Prostate gland (tissue), 2 donors: ENCODE results near the gene FMO4. TPM values are rescaled to one million over a fixed set of nuclear protein-coding genes. Genes with fewer than 3 reads are reported as not detected.
"Not testable (repeated sequence)": the region's sequence is repeated elsewhere in the genome, so short reads cannot be mapped to it uniquely, and the experiment has no call there.

ENCODE experiments used
- DNase-seq: peaks from one replicate; pipeline ENCODE4 v3.0.0-alpha.2; 2019; ENCODE audit warnings: low spot score
- H3K27ac ChIP-seq, 2 donors: fragments of 200-600 bp; sonication (generic); 2 replicates each; pipeline ENCODE4 v1.5.1; 2017 to 2019
- H3K27me3 ChIP-seq: fragments of 200-600 bp; sonication (generic); replicated peaks from 2 replicates; pipeline ENCODE4 v1.5.1; 2019; ENCODE audit not compliant: insufficient read depth
- H3K36me3 ChIP-seq, 2 donors: fragments of 200-600 bp; sonication (generic); 1 replicate in 1 of 2; 2 replicates in 1 of 2; pipeline versions ENCODE4 v1.5.1 to v1.8.1; 2017 to 2019
- H3K4me1 ChIP-seq: fragments of 200-600 bp; sonication (generic); replicated peaks from 2 replicates; pipeline ENCODE4 v1.5.1; 2019
- H3K4me3 ChIP-seq, 2 donors: fragments of 200-600 bp; sonication (generic); 2 replicates each; pipeline ENCODE4 v1.5.1; 2017 to 2019
- H3K9me3 ChIP-seq: fragments of 200-600 bp; sonication (generic); 2 replicates; pipeline ENCODE4 v1.5.1; 2017
- POLR2A ChIP-seq: fragments of 450-650 bp; IDR thresholded peaks from one replicate; pipeline ENCODE4 v1.6.1; 2016; ENCODE audit warnings: antibody characterized with exemption, mild to moderate bottlenecking
- POLR2AphosphoS5 ChIP-seq: sonication (generic); formaldehyde crosslinking; IDR thresholded peaks from one replicate; pipeline ENCODE4 v1.6.1; 2017; ENCODE audit warnings: antibody characterized with exemption
- WGBS: methylation state at CpG from one replicate; pipeline ENCODE4 v1.1.5; 2018; 5-methylcytosine and 5-hydroxymethylcytosine counted together
- intact Hi-C: fragments of 100-400 bp; cut with DNase I; formaldehyde crosslinking; loops from one replicate; pipeline ENCODE4 v1.14.2; 2022
- small RNA-seq, 2 donors: library from RNA; depleted of rRNA; stranded (forward); fragments of <200 nt; gene quantifications; one replicate each; pipeline ENCODE3, GENCODE V24; 2016
- total RNA-seq, 2 donors: library from RNA; depleted of rRNA; stranded (reverse); fragments of >200 nt; gene quantifications; one replicate each; pipeline ENCODE4 v1.1.0, GENCODE V29; 2016
- TF ChIP-seq, protein P1 (sequence below), 4 experiments: fragments of 200-600 bp in 2 of 4; fragments of 450-650 bp in 2 of 4; sonication (generic) in 2 of 4; IDR thresholded peaks; 1 replicate in 3 of 4; 2 replicates in 1 of 4; pipeline ENCODE4 v1.5.1; 2016 to 2019; ENCODE audit warnings: antibody characterized with exemption in 4 of 4, mild to moderate bottlenecking in 2 of 4, moderate library complexity in 2 of 4

FMO4 gene
- total RNA-seq, 2 donors from 2014 or later = 6.7 to 7.1 TPM

DNA sequence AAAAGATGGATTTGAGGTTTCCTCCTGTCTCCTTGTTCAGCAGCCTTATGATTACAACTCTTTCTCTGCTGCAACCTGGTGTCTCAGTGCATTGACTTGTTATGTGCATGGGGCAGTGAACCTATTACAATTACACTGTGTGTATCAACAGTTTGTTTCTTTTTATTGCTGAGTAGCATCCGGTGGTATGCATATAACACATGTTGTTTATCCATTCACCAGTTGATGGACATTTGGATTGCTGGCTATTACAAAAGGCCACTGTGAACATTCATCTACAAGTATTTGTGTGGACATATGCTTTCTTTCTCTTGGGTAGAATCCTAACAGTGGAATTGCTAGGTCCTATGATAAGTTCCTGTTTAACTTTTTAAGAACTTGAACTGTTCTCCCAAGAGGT, 65.9 kb downstream of the FMO4 start:
- intact Hi-C loops = no loop called here
- H3K27me3 ChIP-seq = no peaks in the 10 kb centered on the region
- WGBS = 92% methylated on average over 1 of the region's 1 CpG
- no peaks in the 10 kb centered on the region for H3K36me3 ChIP-seq
- TF ChIP-seq POLR2A = no peak
- TF ChIP-seq, protein P1, sequence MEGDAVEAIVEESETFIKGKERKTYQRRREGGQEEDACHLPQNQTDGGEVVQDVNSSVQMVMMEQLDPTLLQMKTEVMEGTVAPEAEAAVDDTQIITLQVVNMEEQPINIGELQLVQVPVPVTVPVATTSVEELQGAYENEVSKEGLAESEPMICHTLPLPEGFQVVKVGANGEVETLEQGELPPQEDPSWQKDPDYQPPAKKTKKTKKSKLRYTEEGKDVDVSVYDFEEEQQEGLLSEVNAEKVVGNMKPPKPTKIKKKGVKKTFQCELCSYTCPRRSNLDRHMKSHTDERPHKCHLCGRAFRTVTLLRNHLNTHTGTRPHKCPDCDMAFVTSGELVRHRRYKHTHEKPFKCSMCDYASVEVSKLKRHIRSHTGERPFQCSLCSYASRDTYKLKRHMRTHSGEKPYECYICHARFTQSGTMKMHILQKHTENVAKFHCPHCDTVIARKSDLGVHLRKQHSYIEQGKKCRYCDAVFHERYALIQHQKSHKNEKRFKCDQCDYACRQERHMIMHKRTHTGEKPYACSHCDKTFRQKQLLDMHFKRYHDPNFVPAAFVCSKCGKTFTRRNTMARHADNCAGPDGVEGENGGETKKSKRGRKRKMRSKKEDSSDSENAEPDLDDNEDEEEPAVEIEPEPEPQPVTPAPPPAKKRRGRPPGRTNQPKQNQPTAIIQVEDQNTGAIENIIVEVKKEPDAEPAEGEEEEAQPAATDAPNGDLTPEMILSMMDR (IDR thresholded peaks at IDR 0.05) = no peak
- no peak for TF ChIP-seq POLR2AphosphoS5
- H3K4me3 ChIP-seq = no peak overlapping the region
- DNase-seq = no peak
- no peaks in the 10 kb centered on the region for H3K4me1 ChIP-seq
- H3K27ac ChIP-seq = no peak overlapping the region
- no peaks in the 10 kb centered on the region for H3K9me3 ChIP-seq

DNA sequence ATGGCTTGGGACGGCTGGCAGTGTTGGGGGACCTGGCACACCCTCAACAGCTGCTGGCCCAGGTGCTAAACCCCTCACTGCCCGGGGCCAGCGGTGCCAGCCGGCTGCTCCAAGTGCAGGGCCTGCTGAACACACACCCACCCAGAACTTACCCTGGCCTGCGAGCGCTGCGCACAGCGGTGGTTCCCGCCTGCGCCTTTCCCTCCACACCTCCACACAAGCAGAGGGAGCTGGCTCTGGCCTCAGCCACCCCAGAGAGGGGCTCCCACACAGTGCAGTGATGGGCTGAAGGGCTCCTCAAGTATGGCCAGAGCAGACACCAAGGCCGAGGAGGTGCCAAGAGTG, 67.9 kb downstream of the FMO4 start:
- Histone ChIP-seq H3K27ac (no peak overlapping the region), H3K4me1 (no peaks in the 10 kb centered on the region), H3K4me3 (no peak overlapping the region), H3K36me3 (no peaks in the 10 kb centered on the region), H3K27me3 (no peaks in the 10 kb centered on the region), H3K9me3 (no peaks in the 10 kb centered on the region)
- 92% methylated on average over 11 of the region's 11 CpGs for WGBS
- intact Hi-C loops = no loop called here
- no peak for DNase-seq
- TF ChIP-seq, protein P1 (IDR thresholded peaks at IDR 0.05) = no peak
- no peak for TF ChIP-seq POLR2AphosphoS5
- no peak for TF ChIP-seq POLR2A

DNA sequence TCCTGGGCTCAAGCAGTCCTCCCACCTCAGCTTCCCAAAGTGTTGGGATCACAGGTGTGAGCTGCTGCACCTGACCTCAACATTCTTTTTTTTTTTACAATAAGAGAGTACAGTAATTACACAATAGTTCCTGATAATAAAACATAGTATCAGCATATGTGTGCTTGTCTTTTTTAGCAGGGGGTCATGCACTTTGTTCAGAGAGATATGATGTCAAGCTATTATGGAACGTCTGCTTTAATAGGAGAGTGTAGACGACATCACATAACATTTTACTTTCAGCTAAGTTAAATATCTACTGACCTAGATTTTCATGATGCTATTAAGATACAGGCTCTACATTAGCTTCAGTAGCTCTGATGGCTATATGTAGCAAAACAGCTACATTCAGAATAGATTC, 70.5 kb downstream of the FMO4 start:
- Histone ChIP-seq H3K9me3 (no peaks in the 10 kb centered on the region), H3K4me1 (no peaks in the 10 kb centered on the region), H3K4me3 (no peak overlapping the region), H3K27ac (no peak overlapping the region), H3K27me3 (no peaks in the 10 kb centered on the region), H3K36me3 (no peaks in the 10 kb centered on the region)
- 19% methylated on average over 2 of the region's 2 CpGs for WGBS
- DNase-seq = no peak
- TF ChIP-seq POLR2AphosphoS5 = no peak
- no peak for TF ChIP-seq POLR2A
- TF ChIP-seq, protein P1 (IDR thresholded peaks at IDR 0.05) = no peak
- intact Hi-C loops = no loop called here

DNA sequence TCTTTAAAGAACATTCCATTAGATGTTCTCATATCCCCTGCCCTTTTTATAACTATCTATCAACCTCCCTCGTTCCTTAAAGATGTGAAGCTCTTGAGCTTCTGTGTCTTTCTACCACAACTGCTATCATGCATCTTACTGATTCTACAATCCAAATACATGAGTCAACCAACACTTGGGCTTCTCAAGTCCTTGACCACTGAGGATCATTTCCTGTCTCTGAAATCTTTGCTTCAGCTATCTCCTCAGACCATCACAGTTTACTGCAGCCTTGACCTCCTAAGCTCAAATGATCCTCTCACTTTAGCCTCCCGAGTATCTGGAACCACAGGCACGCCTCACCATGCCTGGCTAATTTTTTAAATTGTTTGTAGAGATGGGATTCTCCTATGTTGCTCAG, 75.2 kb downstream of the FMO4 start:
- H3K9me3 ChIP-seq = no peaks in the 10 kb centered on the region
- H3K36me3 ChIP-seq = no peaks in the 10 kb centered on the region
- no peaks in the 10 kb centered on the region for H3K4me1 ChIP-seq
- no peak for TF ChIP-seq POLR2A
- TF ChIP-seq, protein P1 (IDR thresholded peaks at IDR 0.05) = no peak
- no peak for TF ChIP-seq POLR2AphosphoS5
- intact Hi-C loops = no loop called here
- H3K4me3 ChIP-seq = no peak overlapping the region
- 87% methylated on average over 3 of the region's 3 CpGs for WGBS
- no peak for DNase-seq
- H3K27me3 ChIP-seq = no peaks in the 10 kb centered on the region
- H3K27ac ChIP-seq = no peak overlapping the region

DNA sequence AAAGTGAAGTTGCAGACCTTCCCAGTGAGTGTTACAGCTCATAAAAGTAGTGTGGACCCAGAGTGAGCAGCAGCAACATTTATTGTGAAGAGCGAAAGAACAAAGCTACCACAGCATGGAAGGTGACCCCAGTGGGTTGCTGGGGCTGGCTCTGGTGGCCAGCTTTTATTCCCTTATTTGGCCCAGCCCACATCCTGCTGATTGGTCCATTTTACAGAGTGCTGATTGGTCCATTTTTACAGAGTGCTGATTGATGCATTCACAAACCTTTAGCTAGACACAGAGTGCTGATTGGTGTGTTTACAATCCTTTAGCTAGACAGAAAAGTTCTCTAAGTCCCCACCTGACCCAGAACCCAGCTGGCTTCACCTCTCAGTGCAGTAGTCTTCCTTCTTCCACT, 76.8 kb downstream of the FMO4 start:
- H3K4me1 ChIP-seq, H3K36me3 ChIP-seq, H3K27ac ChIP-seq, H3K4me3 ChIP-seq, intact Hi-C loops, H3K27me3 ChIP-seq, DNase-seq, H3K9me3 ChIP-seq: not testable (repeated sequence)
- 90% methylated on average over 1 of the region's 1 CpG for WGBS

Small RNA genes lying within 50 kb of the gene (small RNA-seq; reads per million reads assigned to genes)
- gene SRP14P4 = 0 reads per million in 2 donors

Other genes with a start within 250 kb of the FMO4 start
- gene FMO3, start 223.3 kb upstream of the FMO4 start, total RNA-seq = 1 to 10 TPM in 1 of 2 donors, under 1 TPM in 1; 0.23 to 2.4 TPM
- 10 to 100 TPM in 1 of 2 donors, 1 to 10 TPM in 1; 6.5 to 10.6 TPM for gene FMO2, start 128.9 kb upstream of the FMO4 start, total RNA-seq
- gene FMO1, start 65.7 kb upstream of the FMO4 start, total RNA-seq = under 1 TPM in 1 of 2 donors, not detected in 1; 0.28 TPM
- gene PRRC2C, start 171.3 kb downstream of the FMO4 start, total RNA-seq = 100 to 1,000 TPM in 1 of 2 donors, 10 to 100 TPM in 1; 70.1 to 115 TPM